HG03520 (cell line): ENCODE data around the gene CDK14.
"Not testable (repeated sequence)": the region's sequence is repeated elsewhere in the genome, so short reads cannot be mapped to it uniquely, and the experiment has no call there.

Source experiments
- ATAC-seq: cut with Tn5 transposase; IDR thresholded peaks from one replicate; pipeline ENCODE4 v1.9.1; 2021; ENCODE audit warnings: mild to moderate bottlenecking, moderate library complexity; ENCODE audit not compliant: unreplicated experiment

The CDK14 gene

GRCh38 chr7:90879924-90880323 lies 283.8 kb downstream of the CDK14 start:
- ATAC-seq: no peak

- no peak for ATAC-seq
Observed at GRCh38 chr7:90886416-90886815, 290.3 kb downstream of the CDK14 start.

- no peak for ATAC-seq
Observed at GRCh38 chr7:90889210-90889609, 293.1 kb downstream of the CDK14 start.

GRCh38 chr7:90889644-90890043 lies 293.5 kb downstream of the CDK14 start:
- no peak for ATAC-seq

GRCh38 chr7:90891529-90891928 lies 295.4 kb downstream of the CDK14 start:
- ATAC-seq: no peak

- ATAC-seq: peak; percentile 90
Observed at GRCh38 chr7:90892213-90892612, 296.1 kb downstream of the CDK14 start.

GRCh38 chr7:90894122-90894521 lies 298.0 kb downstream of the CDK14 start:
- no peak for ATAC-seq

GRCh38 chr7:90896458-90896857 lies 300.3 kb downstream of the CDK14 start:
- ATAC-seq: no peak

- no peak for ATAC-seq
Observed at GRCh38 chr7:90897961-90898469, 301.9 kb downstream of the CDK14 start.

- ATAC-seq: no peak
Observed at GRCh38 chr7:90900628-90901356, 304.7 kb downstream of the CDK14 start.

- ATAC-seq: no peak
Observed at GRCh38 chr7:90903841-90904240, 307.7 kb downstream of the CDK14 start.

- no peak for ATAC-seq
Observed at GRCh38 chr7:90910136-90910535, 314.0 kb downstream of the CDK14 start.

GRCh38 chr7:90916319-90916718 lies 320.2 kb downstream of the CDK14 start:
- no peak for ATAC-seq

- no peak for ATAC-seq
Observed at GRCh38 chr7:90917539-90917938, 321.4 kb downstream of the CDK14 start.

- no peak for ATAC-seq
Observed at GRCh38 chr7:90918303-90918702, 322.2 kb downstream of the CDK14 start.

- no peak for ATAC-seq
Observed at GRCh38 chr7:90919816-90920215, 323.7 kb downstream of the CDK14 start.

GRCh38 chr7:90920336-90920735 lies 324.2 kb downstream of the CDK14 start:
- no peak for ATAC-seq

GRCh38 chr7:90923541-90923997 lies 327.4 kb downstream of the CDK14 start:
- no peak for ATAC-seq

- not testable (repeated sequence) for ATAC-seq
Observed at GRCh38 chr7:90928700-90929424, 332.7 kb downstream of the CDK14 start.

GRCh38 chr7:90931986-90932916 lies 336.1 kb downstream of the CDK14 start:
- peak; percentile 98 for ATAC-seq

GRCh38 chr7:90933041-90933440 lies 336.9 kb downstream of the CDK14 start:
- no peak for ATAC-seq
